Measurements from ENCODE around the gene DNAJC10.

- no peak for TF ChIP-seq CTCF (conservative IDR thresholded peaks at IDR 0.05; ENCODE audit: low read length)
- TF ChIP-seq EZH2phosphoT487 (IDR thresholded peaks at IDR 0.05; ENCODE audit: borderline replicate concordance) = no peak
These were observed 91.3 kb downstream of the DNAJC10 start for GRCh38 chr2:182807319-182807718.
